GM23338 (cell line): ENCODE results near the gene UBE2J1. TPM values are rescaled to one million over a fixed set of nuclear protein-coding genes. Genes with fewer than 3 reads are reported as not detected.
A peak's percentile ranks its signal among the peaks of the same experiment; 100 is the strongest.

Experiments
- ATAC-seq: fragments of 200-7000 bp; cut with Tn5 transposase; 3 replicates; pipeline ENCODE4 v1.9.1; 2020
- DNase-seq: peaks from one replicate; pipeline ENCODE4 v3.0.0-alpha.2; 2015; ENCODE audit warnings: low spot score
- H2AFZ ChIP-seq: fragments of 200-600 bp; sonication (generic); 2 replicates; pipeline ENCODE4 v1.8.0; 2016; ENCODE audit warnings: antibody characterized with exemption, mild to moderate bottlenecking, moderate library complexity
- H3F3A ChIP-seq: fragments of 200-600 bp; sonication (generic); replicated peaks from 2 replicates; pipeline ENCODE4 v1.8.0; 2017; ENCODE audit warnings: antibody characterized with exemption, mixed run types, low read depth
- H3K27ac ChIP-seq: fragments of 200-600 bp; sonication (generic); 2 replicates; pipeline ENCODE4 v1.6.1; 2016; ENCODE audit warnings: low read depth
- H3K27me3 ChIP-seq: fragments of 200-600 bp; sonication (generic); 2 replicates; pipeline ENCODE4 v1.8.0; 2016; ENCODE audit warnings: mild to moderate bottlenecking, mixed run types, moderate library complexity; ENCODE audit not compliant: insufficient read depth
- H3K36me3 ChIP-seq: fragments of 200-600 bp; sonication (generic); 2 replicates; pipeline ENCODE4 v1.8.0; 2016; ENCODE audit warnings: mild to moderate bottlenecking; ENCODE audit not compliant: insufficient read depth
- H3K4me1 ChIP-seq: fragments of 200-600 bp; sonication (generic); 2 replicates; pipeline ENCODE4 v1.8.0; 2016; ENCODE audit warnings: mild to moderate bottlenecking, moderate library complexity; ENCODE audit not compliant: insufficient read depth
- H3K4me2 ChIP-seq: fragments of 200-600 bp; sonication (generic); 2 replicates; pipeline ENCODE4 v1.7.1; 2017; ENCODE audit warnings: mixed run types
- H3K4me3 ChIP-seq: fragments of 200-600 bp; sonication (generic); 2 replicates; pipeline ENCODE4 v1.6.1; 2016; ENCODE audit warnings: mixed run types
- H3K79me2 ChIP-seq: fragments of 200-600 bp; sonication (generic); replicated peaks from 2 replicates; pipeline ENCODE4 v1.8.0; 2017; ENCODE audit warnings: mild to moderate bottlenecking; ENCODE audit not compliant: insufficient read depth
- H3K9me2 ChIP-seq: fragments of 200-600 bp; sonication (generic); 2 replicates; pipeline ENCODE4 v1.8.0; 2017; ENCODE audit not compliant: insufficient read depth
- H4K20me1 ChIP-seq: fragments of 200-600 bp; sonication (generic); replicated peaks from 2 replicates; pipeline ENCODE4 v1.8.0; 2017; ENCODE audit warnings: mild to moderate bottlenecking; ENCODE audit not compliant: insufficient read depth
- H3K27ac Mint-ChIP-seq: 2 replicates; pipeline ENCODE4 v1.8.0; 2020; ENCODE audit warnings: inconsistent platforms, mild to moderate bottlenecking, moderate library complexity, mixed read lengths
- H3K27me3 Mint-ChIP-seq: 3 replicates; pipeline ENCODE4 v1.8.0; 2022; ENCODE audit warnings: low read depth, mild to moderate bottlenecking, moderate library complexity, mixed read lengths, inconsistent platforms; ENCODE audit not compliant: insufficient read depth, poor library complexity
- H3K36me3 Mint-ChIP-seq: 3 replicates; pipeline ENCODE4 v1.8.0; 2021; ENCODE audit warnings: low read depth, mild to moderate bottlenecking, inconsistent platforms, moderate library complexity, mixed read lengths
- H3K4me1 Mint-ChIP-seq: 3 replicates; pipeline ENCODE4 v1.8.0; 2020; ENCODE audit warnings: mild to moderate bottlenecking, inconsistent platforms, mixed read lengths
- H3K4me3 Mint-ChIP-seq: 3 replicates; pipeline ENCODE4 v1.8.0; 2021; ENCODE audit warnings: moderate library complexity, mild to moderate bottlenecking, inconsistent platforms, mixed read lengths
- H3K9me3 Mint-ChIP-seq: 3 replicates; pipeline ENCODE4 v1.8.0; 2020; ENCODE audit warnings: moderate library complexity, mild to moderate bottlenecking, inconsistent platforms, mixed read lengths
- EZH2phosphoT487 ChIP-seq: fragments of 200-600 bp; sonication (generic); IDR thresholded peaks from one replicate; pipeline ENCODE4 v1.8.1; 2018; ENCODE audit warnings: antibody characterized with exemption; ENCODE audit not compliant: unreplicated experiment
- JUNB ChIP-seq: IDR thresholded peaks from one replicate; pipeline ENCODE4 v1.6.1; 2016; ENCODE audit warnings: antibody characterized with exemption; ENCODE audit not compliant: unreplicated experiment
- ZNF462 ChIP-seq: fragments of 250-450 bp; sonication (Bioruptor Pico); IDR thresholded peaks from 2 replicates; pipeline ENCODE4 v1.5.0; 2020; ENCODE audit warnings: mild to moderate bottlenecking, moderate library complexity
- polyA plus RNA-seq: library from polyadenylated mRNA; unstranded; fragments of >200 nt; fragmentation: Nextera tagmentation; extraction: Ambion mirVana; gene quantifications from 2 replicates; pipeline ENCODE4 v1.2.1, GENCODE V29; 2016
- total RNA-seq: library from RNA; depleted of rRNA; stranded (reverse); fragments of >200 nt; shearing (Covaris generic); gene quantifications from 2 replicates; pipeline ENCODE4 v1.2.3, GENCODE V29; 2014
- TF ChIP-seq, protein P1 (sequence below), 2 experiments: fragments of 200-600 bp in 1 of 2; sonication (generic) in 1 of 2; conservative IDR thresholded peaks; 2 replicates each; pipeline versions ENCODE4 v1.5.1 to v1.6.1; 2016 to 2017; ENCODE audit warnings: antibody characterized with exemption in 2 of 2, low read depth in 2 of 2, mild to moderate bottlenecking in 2 of 2, moderate library complexity in 1 of 2

Gene UBE2J1
- total and polyA plus RNA-seq, 2 experiments from 2014 or later, result 7.5 to 13.1 TPM

- TF ChIP-seq ZNF462, result no peak
- TF ChIP-seq JUNB, result no peak
- TF ChIP-seq, protein P1, sequence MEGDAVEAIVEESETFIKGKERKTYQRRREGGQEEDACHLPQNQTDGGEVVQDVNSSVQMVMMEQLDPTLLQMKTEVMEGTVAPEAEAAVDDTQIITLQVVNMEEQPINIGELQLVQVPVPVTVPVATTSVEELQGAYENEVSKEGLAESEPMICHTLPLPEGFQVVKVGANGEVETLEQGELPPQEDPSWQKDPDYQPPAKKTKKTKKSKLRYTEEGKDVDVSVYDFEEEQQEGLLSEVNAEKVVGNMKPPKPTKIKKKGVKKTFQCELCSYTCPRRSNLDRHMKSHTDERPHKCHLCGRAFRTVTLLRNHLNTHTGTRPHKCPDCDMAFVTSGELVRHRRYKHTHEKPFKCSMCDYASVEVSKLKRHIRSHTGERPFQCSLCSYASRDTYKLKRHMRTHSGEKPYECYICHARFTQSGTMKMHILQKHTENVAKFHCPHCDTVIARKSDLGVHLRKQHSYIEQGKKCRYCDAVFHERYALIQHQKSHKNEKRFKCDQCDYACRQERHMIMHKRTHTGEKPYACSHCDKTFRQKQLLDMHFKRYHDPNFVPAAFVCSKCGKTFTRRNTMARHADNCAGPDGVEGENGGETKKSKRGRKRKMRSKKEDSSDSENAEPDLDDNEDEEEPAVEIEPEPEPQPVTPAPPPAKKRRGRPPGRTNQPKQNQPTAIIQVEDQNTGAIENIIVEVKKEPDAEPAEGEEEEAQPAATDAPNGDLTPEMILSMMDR (conservative IDR thresholded peaks at IDR 0.05; ENCODE audit: low read depth in 2 of 2), result no peak
Measured at GRCh38 chr6:89301586-89302194, 50.8 kb downstream of the UBE2J1 start (continued).

- no peaks in the 10 kb centered on the region; the same call in 1 of the 2 replicates for H3K9me2 ChIP-seq
- H4K20me1 ChIP-seq, result no peaks in the 10 kb centered on the region
- H3K27me3 Mint-ChIP-seq, result peaks cover 13% of the 10 kb centered on the region
- ATAC-seq, result peak; percentile 86
- H3K27me3 ChIP-seq, result no peaks in the 10 kb centered on the region
- H3K4me3 Mint-ChIP-seq, result no peak overlapping the region
- no peak overlapping the region for H3K27ac ChIP-seq
- H3K4me1 Mint-ChIP-seq, result peaks cover 13% of the 10 kb centered on the region; the same call in 2 of the 3 replicates
- no peak overlapping the region for H3K4me2 ChIP-seq
- peaks cover 3% of the 10 kb centered on the region; the same call in 1 of the 3 replicates for H3K36me3 Mint-ChIP-seq
- H3K4me3 ChIP-seq, result no peak overlapping the region
- H3K9me3 Mint-ChIP-seq, result peaks cover 7% of the 10 kb centered on the region; the same call in 1 of the 3 replicates
- no peaks in the 10 kb centered on the region for H3K36me3 ChIP-seq
- H3K27ac Mint-ChIP-seq, result no peak overlapping the region
- H2AFZ ChIP-seq, result peak overlapping the region; percentile 13; the same call in 1 of the 2 replicates
- H3K79me2 ChIP-seq, result no peaks in the 10 kb centered on the region
- H3F3A ChIP-seq, result no peaks in the 10 kb centered on the region
- TF ChIP-seq, protein P1 (conservative IDR thresholded peaks at IDR 0.05; ENCODE audit: low read depth in 2 of 2), result peak; percentile 56 to 65
- TF ChIP-seq EZH2phosphoT487, result no peak
- H3K4me1 ChIP-seq, result peaks cover 6% of the 10 kb centered on the region; the same call in 1 of the 2 replicates
- peak; percentile 62 for DNase-seq
Measured at GRCh38 chr6:89299466-89299850, 53.1 kb downstream of the UBE2J1 start.
